IPS-NIHi7 (cell line): ENCODE results near the gene NACA.

ENCODE experiments used
- DNase-seq: peaks from one replicate; pipeline ENCODE4 v3.0.0; 2012; ENCODE audit warnings: mixed read lengths; ENCODE audit errors: extremely low spot score

NACA gene

DNA sequence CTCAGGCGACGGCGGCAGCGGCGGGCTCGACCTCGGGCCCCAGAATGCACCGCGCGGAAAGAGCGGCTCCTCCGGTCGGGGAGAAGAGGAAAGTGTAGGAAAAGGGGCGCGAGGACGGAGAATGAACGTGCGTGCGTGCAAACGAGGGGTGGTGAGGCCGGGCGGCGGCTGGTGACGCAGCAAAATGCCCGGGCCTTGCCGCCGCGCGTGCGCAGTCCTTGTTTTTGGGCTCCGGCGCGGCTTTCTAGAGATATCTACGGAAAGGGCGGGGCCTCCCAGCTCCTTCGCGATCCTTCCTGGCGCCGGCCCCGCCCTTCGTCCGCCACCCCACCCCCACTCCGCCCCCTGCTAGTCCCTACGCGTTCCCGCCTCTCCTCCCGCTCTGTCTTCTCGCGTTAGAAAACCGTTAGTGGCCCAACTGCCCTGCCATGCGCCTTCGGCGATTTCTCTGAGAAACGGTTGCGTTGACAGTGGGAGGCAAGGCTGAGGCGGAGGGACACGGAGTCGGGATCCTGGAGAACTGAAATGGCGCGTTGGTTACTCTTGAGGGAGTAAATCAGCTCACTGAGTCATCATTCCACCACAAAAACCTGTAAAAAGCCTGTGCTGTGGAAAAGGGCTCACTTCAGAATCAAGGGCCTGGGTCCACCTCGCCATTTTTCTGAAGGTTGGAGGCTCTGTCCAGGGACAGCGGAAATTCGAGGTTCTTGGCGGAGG lies 36.8 kb downstream of the NACA start, which contains the start of gene PTGES3:
TSS of gene PTGES3 (minus strand) at position 156 of the 717 bp plus-strand sequence. CDS start 285 bp downstream, outside the sequence.
- DNase-seq = peak; percentile 96

DNA sequence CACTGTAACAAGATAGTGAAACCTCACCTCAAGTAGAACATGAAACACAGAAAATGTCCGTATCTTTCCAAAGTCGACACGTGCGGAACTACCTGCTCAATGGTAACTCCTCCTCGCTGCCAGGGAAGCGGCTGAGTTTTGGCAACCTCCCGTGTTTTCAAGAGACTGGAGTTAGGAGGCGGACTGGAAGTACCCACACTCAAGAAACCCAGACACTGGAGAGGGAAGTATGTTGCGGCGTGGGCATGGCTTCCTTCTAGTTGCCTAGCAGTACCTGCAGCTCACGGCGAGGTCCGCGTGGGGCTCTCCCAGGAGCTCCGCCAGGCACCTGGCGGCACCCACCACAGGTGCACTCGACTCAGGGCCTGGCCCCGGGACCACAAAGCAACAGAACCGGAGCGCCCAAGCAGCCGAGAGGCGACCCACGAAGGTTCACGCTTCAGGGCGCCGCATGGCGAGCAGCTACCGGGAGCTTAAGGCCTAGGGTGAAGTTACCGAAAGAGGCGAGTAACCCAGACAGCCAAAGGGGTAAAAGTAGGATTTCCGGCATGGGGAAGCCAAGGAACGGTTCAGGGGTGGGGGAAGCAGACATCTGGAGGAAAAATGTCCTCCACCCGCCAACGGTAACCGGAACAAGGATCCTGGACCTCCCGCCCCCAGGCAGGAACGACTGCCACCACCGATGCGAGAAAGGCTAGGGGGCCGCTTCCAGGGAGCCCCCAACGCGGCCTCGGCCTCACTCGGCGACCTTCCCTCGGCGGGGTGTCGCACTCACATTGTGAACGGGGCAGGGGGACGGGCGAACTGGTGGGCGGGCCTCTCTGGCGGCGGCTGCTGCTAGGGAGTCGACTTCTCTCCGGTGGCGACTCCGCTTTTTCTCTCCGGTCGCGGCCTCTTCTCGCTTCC lies 37.6 kb downstream of the NACA start:
- DNase-seq = no peak

DNA sequence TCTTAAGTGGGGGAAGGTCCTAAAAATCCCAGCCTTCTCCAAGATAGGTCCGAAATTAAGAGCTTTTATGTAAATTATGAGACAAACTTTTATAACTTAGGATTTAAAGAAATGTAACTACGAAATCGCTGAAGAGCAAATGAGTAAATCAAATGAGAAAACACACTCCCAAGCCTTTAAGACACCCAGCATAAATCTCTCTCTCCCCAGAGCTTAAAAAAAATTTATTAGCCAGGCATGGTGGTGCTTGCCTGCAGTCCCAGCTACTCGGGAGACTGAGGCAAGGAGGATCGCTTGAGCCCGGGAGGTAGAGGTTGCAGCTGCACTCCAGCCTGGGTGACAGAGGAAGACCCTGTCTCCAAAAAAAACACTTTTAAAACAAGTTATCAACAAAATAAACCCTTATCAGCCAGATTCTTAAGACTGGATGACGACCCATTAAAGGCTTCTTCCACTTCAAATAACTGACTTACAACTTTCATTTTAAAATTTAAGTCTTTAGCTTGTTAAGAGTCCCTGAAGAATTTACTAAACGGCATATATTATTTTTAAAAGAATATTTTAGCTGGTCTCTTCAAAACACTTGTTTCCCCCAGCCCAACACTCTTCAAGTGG lies 40.2 kb downstream of the NACA start:
- no peak for DNase-seq

DNA sequence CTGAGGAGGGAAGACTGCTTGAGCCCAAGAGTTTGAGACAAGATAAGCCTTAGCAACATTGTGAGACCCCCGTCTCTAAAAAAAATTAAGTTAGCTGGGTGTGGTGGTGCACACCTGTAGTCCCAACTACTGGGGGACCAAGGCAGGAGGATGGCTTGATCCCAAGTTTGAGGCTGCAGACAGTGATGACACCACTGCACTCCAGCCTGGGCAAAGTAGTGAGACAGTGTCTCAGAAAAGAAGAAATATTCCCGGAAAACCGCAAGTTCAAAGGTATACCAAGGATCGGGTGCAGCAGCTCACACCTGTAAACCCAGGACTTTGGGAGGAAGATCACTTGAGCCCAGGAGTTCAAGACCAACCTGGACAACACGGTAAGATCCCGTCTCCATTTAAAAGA lies 42.8 kb downstream of the NACA start:
- no peak for DNase-seq

DNA sequence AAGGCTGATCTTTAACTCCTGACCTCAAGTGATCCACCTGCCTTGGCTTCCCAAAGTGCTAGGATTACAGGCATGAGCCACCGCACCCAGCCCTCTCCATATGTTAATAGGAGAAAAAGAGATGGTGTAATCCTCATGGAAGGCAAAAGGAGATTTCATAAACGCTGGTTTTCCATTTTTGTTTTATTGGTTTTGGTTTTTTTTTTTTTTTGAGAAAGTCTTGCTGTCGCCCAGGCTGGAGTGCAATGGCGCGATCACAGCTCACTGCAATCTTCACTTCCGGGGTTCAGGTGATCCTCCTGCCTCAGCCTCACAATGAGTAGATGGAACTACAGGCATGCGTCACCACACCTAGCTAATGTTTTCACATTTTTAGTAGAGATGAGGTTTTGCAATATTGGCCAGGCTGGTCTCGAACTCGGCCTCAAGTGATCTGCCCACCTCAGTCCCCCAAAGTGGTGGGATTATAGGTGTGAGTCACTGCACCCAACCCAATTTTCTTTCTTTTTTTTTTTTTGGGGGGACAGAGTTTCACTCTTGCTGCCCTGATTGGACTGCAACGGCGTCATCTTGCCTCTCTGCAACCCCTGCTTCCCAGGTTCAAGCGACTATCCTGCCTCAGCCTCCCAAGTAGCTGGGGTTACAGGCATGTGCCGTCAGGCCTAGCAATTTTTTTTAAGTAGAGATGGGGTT lies 45.1 kb downstream of the NACA start:
- DNase-seq = no peak

DNA sequence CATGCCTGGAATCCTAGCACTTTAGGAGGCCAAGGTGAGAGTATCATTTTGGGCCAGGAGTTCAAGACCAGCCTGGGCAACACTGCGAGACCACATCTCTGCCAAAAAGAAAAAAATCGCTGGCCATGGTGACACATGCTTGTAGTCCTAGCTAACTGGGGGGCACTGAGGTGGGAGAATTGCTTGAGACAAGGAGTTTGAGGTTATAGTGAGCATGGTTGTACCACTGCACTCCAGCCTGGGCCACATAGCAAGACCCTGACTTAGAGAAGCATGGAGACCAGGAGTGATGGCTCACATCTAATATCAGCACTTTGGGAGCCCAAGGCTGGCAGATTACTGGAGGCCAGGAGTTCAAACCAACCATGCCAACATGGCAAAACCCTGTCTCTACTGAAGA lies 46.2 kb downstream of the NACA start:
- no peak for DNase-seq

DNA sequence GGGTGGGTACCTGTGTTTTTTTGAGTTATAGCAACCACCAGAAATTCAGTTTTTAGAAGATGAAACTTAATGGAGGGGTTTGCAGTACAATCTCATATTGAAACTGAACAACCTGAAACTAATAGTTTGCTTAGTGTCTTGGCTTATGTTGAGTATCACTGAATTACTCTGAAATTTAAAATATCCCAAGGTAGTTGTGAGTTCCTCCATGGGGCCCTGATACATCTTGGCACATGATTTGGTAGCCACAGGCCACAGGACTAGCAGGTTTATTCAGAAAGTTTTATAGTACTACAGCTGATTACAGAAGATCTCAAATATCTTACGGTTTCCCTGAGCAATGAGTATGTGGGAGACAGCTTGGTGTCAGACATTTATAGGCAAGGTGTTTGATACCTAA lies 47.4 kb downstream of the NACA start:
- no peak for DNase-seq

DNA sequence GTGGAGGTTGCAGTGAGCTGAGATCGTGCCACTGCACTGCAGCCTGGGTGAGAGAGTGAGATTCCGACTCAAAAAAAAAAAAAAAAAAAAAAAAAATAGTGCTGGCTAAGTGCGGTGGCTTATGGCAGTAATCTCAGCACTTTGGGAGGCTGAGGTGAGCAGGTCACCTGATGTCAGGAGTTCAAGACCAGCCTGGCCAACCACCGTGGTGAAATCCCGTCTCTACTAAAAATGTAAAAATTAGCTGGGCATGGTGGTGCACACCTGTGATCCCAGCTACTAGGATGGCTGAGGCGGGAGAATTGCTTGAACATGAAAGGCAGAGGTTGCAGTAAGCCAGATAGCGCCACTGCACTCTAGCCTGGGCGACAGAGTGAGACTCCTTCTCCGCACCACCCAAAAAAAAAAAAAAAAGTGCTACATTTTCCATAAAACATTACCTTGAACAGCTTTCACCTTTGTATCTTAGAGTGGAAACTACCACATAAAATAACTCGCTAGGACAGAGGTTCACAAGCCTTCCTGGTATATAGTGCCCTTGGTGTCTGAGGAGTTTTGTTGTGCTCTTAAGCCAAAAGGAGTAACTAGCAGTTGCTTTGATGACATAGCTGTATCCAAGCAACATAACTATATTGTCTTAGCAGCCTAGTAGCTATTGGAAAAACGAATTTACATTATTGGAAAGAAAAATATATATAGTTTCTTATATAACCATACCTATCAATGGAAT lies 48.1 kb downstream of the NACA start:
- no peak for DNase-seq

DNA sequence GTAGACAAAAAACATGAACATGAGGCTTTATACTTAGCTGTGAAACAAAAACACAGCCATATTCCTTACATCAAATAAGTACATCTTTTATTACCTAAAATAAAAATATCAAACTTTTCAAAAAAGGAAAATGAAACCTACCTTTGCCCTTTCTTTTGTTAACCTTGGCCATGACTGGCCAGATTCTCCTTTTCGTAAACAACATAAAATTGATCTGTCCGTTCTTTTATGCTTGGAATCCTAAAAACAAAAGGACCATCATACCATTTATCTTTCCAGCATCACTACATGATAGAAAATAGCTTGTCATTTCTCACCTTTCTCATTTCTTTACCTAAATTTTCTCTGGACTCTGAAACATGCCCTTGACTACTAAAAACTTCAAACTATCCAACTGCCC lies 53.5 kb downstream of the NACA start:
- no peak for DNase-seq

DNA sequence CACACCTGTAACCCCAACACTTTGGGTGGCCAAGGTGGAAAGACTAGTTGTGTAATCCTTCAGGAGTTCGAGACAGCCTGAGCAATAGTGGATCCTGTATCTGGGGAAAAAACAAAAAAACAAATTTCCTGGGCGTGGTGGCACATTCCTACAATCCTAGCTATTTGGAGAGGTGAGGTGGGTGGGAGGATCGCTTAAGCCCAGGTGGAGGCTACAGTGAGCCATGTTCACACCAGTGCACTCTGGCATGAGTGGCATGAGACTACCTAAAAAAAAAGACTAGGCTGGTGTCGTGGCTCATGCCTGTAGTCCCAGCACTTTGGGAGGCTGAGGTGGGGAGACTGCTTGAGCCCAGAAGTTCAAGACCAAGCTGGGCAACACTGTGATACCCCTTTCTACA lies 54.3 kb downstream of the NACA start:
- DNase-seq = no peak

DNA sequence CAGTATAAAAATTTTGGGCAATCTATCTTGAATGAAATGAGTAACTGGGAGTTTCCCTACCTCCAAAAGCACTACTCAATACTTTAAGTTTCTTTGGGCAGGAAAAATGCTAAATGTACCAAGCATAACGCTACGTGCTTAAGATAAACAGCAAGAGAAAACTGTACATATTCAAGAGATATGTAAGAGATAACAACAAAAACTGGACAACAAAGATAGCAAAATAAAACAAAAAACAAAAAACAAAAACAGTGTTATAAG lies 57.0 kb downstream of the NACA start:
- no peak for DNase-seq
